HG03457 (cell line): ENCODE results near the gene TUT4.

ENCODE experiments used
- ATAC-seq: cut with Tn5 transposase; IDR thresholded peaks from one replicate; pipeline ENCODE4 v1.9.1; 2021; ENCODE audit warnings: moderate number of reproducible peaks; ENCODE audit not compliant: unreplicated experiment

TUT4 gene

GRCh38 chr1:52416811-52417210, 136.1 kb downstream of the TUT4 start:
- no peak for ATAC-seq

DNA sequence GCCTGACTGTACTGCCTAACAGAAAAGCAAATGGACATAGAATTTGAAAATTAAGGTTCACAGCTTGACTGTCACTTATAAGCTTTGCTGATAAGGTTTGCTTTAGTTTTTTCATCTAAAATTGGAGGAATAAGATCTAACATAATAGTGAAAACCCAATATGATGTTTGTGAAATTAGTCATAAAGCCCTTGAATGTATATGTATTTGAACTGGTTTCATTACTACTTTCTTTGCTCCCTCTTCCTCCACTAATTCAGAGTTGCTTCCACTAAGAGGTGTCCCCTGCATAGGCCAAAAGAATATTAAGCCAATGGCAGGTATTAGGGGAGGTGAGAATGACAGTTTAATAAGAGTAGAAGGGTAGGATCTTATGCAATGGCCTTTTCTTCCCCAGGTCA, 137.9 kb downstream of the TUT4 start:
- no peak for ATAC-seq

- ATAC-seq: no peak
These were observed 139.4 kb downstream of the TUT4 start for GRCh38 chr1:52413410-52413989.

DNA sequence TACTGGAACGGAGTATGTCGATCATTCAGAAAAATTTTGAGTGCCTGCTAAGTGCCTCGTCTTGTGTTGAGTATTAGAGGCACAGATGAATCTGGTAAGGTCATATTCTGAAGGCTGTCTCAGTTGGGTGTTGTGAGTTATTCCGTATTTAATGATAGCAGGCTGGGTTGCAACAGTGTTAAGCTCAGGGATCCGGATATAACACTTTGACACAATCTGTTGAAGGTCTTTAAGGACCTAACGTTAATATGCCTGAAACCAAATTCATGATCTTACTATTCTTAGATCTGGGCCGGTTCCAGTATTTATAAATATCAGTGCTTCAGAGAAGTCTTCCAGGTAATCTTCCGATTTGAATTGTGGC, 147.9 kb downstream of the TUT4 start:
- ATAC-seq: no peak

DNA sequence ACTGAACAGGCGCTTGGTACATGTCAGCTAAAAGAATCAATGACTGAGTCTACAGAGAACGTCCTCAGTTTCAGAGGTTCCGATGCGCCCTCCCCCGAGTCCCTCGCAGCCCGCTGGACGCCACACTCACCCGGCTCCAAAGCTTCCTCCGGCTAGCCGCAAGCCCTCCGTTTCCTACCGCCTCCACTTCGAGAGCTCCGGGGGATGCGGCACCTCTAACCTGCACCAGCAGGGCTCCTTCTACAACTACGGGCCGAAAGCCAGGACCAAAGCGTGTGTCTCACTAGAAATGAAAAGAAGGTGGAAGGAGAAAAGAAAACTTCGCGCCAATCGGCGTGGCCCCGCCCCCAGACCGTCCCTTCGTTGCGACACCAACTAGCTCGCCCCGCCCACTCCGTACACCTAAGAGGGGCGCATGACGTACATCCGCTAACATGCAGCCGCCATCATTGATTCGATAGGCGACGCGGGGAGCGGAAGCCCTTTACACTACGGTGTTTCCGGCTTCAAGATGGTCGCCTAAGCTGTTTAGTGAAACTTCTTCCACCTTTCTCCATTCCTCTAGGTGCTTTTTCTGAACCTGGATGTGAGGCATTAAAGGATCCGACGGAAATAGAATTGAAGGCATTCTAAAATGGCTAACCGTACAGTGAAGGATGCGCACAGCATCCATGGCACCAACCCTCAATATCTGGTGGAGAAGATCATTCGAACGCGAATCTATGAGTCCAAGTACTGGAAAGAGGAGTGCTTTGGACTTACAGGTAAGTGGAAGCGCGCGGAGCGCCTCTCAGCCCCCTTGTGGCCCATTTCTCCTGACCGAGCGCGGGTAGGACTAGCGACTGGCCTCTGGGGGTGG, 148.5 kb downstream of the TUT4 start, which contains the start of the genes ORC1 and PRPF38A:
ORC1 (minus strand) TSS at position 308 of the 859 bp plus-strand sequence. CDS start 2,200 bp downstream, outside the sequence.
PRPF38A (plus strand) TSS at position 487 of the 859 bp plus-strand sequence; CDS start at position 635, 148 bp downstream.
- ATAC-seq: peak; percentile 84

DNA sequence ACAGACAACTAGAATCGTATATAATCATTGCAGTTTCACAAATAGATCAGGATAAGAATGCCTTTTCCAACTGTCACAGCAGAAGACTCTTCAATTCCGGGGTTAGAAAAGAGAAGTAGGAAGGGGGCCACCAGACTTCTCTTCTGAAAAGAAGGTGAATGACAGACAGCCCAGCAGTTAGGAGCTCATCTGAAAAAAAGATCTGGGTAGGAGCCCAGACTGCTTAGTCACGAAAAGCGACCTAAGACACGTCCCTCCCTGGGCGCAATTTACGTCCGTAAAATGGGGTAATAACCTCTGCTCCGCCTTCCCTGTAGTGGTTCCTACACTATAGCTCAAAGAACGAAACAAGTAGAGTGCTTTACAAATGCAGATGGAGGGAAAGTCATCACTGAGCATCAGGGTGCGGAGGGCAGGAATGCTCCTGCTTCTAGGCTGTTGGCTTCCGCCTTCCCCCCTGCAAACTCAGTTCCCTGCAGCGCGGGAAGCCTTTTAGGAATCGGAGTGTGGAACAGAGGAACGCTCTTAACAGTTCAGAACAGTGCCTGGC, 149.3 kb downstream of the TUT4 start:
- peak; percentile 31 for ATAC-seq

GRCh38 chr1:52402860-52403240, 150.0 kb downstream of the TUT4 start:
- ATAC-seq: no peak

DNA sequence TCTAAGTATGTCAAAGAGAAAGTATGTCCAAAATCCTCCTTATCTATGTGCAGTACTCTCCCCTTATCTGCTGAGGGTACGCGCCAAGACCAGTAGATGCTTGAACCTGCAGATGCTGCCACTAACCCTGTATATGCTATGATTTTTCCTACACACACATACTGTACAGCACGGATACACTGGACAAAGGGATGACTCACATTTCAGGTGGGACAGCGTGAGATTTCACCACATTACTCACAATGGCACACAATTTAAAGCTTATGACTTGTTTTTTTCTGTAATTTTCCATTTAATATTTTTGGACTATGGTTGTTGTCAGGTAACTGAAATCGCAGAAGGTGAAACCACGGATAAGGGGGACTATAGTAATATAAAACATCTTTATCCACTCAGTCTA, 152.8 kb downstream of the TUT4 start:
- no peak for ATAC-seq

DNA sequence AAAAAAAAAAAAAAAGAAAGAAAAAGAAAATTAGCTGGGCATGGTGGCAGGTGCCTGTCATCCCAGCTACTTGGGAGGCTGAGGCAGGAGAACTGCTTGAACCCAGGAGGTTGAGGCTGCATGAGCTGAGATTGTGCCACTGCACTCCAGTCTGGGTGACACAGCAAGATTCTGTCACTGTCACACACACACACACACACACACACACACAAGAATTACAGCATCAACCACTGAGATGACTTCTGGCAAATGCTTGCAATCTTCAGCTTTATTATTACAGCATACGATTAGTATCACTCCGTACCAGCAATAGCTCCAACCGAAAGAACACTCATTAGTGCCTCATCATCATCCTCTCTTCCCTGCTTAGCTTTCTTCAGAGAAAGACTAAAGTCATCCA, 153.3 kb downstream of the TUT4 start:
- ATAC-seq: no peak

DNA sequence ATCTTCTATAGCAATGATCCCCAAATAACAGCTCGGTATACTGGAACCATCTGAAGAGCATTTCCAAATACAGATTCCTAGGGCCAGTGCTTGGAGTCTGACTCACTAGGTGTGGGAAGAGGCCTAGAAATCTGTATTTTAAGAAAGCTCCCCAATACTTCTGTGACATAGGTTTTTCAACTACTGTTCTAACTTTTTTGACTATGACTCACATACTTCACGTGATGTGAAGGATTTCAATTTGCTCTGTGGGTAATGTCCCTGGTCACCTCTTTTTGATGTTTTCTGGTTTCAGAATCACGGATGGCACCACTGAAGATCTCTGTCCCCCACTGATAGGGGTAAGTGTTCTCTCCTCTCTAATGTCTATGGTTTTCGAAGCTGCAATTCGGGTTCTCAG, 159.7 kb downstream of the TUT4 start:
- ATAC-seq: no peak

GRCh38 chr1:52386458-52386857, 166.4 kb downstream of the TUT4 start:
- ATAC-seq: no peak

- no peak for ATAC-seq
These were observed 167.5 kb downstream of the TUT4 start for GRCh38 chr1:52385376-52385775.
